Esophagus squamous epithelium (tissue), 4 donors: ENCODE data around the gene SLITRK4.

Experiments
- CTCF ChIP-seq, 6 experiments: fragments of 450-650 bp in 4 of 6; fragments of 200-600 bp in 2 of 6; sonication (generic) in 2 of 6; IDR thresholded peaks; one replicate each; pipeline ENCODE4 v1.5.1; 2016 to 2019; ENCODE audit warnings: antibody characterized with exemption in 6 of 6, mild to moderate bottlenecking in 4 of 6, moderate library complexity in 4 of 6
- POLR2A ChIP-seq, 4 donors: fragments of 450-650 bp; IDR thresholded peaks; one replicate each; pipeline ENCODE4 v1.6.1; 2017; ENCODE audit warnings: antibody characterized with exemption in 4 of 4, mild to moderate bottlenecking in 4 of 4, moderate library complexity in 3 of 4

- no peak for TF ChIP-seq CTCF (IDR thresholded peaks at IDR 0.05)
- TF ChIP-seq POLR2A (IDR thresholded peaks at IDR 0.05) = no peak
Measured at GRCh38 chrX:143642426-143642825, 6.5 kb upstream of the SLITRK4 start.
